ENCODE measurements around the gene HDAC11.

- TF ChIP-seq CTCF (conservative IDR thresholded peaks at IDR 0.05 in 1 of 2, IDR thresholded peaks at IDR 0.05 in 1 of 2; ENCODE audit: low read depth in 1 of 2, low read length in 2 of 2) (no peak), EZH2 (IDR thresholded peaks at IDR 0.05; ENCODE audit: low read length, missing control alignments) (no peak)
These were observed 67.7 kb downstream of the HDAC11 start for GRCh38 chr3:13547591-13548371.

Data from fibroblast of lung (primary cell).